Epithelial cell of prostate (primary cell): ENCODE data around the gene CPN1.
"Not testable (repeated sequence)": the region's sequence is repeated elsewhere in the genome, so short reads cannot be mapped to it uniquely, and the experiment has no call there.

Experiments
- DNase-seq: peaks from one replicate; pipeline ENCODE4 v3.0.0-alpha.2; 2011; ENCODE audit warnings: low read depth, low spot score
- H3K27ac ChIP-seq: fragments of 450-650 bp; 2 replicates; pipeline ENCODE4 v1.5.1; 2017; ENCODE audit warnings: mild to moderate bottlenecking

The CPN1 gene

DNA sequence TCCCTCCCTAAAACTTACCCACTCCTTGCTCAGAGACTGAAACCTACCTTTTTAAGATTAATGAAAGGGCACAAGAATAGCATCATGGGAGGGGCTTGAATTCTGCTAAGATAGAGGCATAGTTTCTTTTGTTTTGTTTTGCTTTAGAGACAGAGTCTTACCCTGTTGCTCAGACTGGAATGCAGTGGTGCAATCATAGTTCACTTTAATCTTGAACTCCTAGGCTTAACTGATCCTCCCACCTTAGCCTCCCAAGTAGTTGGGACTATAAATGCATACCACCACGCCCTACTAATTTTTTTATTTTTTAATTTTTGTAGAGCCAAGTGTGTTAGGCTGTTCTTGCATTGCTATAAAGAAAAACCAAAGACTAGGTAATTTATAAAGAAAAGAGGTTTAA is 54.3 kb downstream of the CPN1 start:
- DNase-seq, result no peak
- H3K27ac ChIP-seq, result no peak overlapping the region

DNA sequence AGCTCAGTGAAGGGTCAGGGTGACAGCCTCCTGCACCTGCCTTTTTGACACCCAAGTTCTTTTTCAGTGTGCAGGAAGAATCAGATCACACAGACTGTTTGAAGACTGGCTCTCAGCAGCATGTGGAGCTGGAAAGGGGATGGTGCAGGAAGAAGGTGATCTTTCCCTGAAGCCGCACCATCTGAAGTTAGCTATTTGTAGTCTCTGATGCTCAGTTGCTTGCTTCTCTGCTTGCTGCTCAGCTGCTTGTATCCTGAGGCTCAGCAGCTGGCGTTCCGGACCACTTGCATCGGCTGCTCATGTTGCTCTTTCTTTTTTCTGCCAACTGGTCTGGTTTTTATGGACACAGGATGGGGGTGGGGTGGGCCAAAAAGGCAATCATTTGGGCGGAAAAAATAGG is 56.1 kb downstream of the CPN1 start:
- DNase-seq, result no peak

DNA sequence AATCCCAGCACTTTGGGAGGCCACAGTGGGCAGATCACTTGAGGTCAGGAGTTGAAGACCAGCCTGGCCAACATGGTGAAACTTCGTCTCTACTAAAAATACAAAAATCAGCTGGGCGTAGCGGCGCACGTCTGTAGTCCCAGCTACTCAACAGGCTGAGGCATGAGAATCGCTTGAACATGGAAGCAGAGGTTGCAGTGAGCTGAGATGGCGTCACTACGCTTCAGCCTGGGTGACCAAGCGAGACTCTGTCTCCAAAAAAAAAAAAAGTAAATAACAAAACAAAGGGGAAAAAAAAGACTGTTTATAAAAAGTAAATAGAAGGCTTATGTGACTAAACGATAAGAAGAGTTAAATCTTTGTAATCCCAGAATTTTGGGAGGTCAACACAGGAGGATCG is 56.9 kb downstream of the CPN1 start:
- no peak overlapping the region for H3K27ac ChIP-seq
- DNase-seq, result no peak

More for the DNA sequence above, 56.1 kb downstream of the CPN1 start:
- no peak overlapping the region for H3K27ac ChIP-seq

DNA sequence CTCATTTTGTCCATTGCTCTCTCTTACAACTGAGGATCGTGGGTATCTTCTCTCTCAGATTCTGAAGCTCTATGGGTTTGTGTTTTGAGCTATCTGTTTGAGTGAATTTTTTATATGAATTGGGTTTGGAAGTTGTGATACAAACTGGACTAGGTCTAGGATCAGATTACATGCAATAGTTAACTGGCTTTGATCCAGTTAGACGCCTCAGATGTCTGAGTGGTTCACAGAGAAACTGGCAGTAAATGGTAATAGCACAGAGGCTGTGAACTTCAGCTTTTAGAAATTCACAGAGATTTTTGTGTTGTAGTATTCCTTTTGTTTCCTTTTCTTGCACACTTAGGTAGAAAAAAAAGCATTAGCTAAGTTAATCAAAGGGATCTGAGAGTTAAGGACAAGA is 59.3 kb downstream of the CPN1 start:
- H3K27ac ChIP-seq, result no peak overlapping the region
- no peak for DNase-seq

DNA sequence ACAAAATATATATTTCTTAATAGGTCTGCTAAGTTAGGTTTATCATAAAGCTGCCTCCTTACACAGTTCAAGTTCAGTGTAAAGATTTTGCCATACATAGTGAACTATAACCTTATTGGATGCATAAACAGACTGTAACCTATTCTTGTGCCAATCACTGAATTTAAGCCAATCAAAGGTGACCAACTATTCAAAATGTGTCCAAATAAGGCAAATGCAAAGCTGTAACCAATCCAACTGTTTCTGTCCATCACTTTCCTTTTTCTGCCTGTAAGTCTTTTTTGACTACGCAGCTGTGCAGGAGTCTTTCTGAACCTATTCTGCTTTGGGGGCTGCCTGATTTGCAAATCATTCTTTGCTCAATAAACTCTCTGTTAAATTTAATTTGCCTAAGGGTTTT is 60.3 kb downstream of the CPN1 start:
- no peak overlapping the region for H3K27ac ChIP-seq
- DNase-seq, result no peak

DNA sequence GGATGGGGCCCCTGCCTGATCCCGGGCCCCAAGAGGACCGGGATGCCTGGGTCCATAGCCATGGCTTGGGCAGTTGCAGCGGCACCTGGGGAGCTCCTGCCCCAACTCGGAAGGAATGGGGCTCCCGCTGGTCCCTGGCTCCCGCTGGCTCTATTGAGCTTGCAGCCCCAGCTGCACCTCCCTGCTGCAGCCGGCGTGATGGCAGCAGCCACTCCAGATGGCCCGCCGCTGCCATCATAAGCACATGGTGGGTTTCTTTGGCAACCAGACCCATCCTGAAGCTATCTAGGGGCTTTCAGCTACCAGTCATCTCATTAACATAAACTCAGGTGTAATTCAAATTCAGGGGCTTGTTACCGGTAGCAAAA is 60.8 kb downstream of the CPN1 start:
- no peak for DNase-seq
- no peak overlapping the region for H3K27ac ChIP-seq

DNA sequence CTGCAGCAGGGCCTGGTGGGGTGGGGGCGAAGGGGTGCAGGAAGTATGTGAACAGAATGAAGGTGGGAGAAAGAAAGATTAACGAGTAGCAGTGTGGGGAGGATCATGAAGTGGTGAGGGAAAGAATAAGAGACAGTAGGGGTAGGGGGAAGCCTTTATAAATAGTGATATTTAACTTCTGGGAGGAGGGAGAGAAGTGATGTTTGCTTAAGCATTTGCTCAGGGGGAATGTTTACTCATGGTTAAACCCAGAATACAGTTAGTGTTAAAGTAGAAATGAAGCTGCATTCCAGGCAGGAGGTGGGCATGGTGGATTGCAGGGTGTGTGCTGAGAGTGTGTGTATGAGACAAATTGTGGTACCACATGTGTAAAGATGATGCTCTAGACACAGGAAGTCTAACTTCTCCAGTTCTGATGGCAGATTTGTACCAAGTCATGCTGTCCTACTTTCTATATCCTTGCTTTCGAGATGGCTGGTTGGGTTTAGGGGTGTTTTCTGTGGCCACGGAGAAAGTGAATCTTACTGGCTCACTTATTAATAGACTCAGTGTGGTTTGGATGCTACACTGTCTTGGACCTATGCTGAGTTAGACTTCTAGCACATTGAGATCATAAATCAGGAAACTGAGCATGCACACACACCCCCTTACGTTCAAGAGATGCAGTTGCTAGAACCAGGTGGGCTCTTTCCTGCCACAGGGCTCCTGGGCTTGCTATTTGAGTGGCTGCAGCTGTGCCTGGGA is 61.4 kb downstream of the CPN1 start:
- H3K27ac ChIP-seq, result no peak overlapping the region
- no peak for DNase-seq

DNA sequence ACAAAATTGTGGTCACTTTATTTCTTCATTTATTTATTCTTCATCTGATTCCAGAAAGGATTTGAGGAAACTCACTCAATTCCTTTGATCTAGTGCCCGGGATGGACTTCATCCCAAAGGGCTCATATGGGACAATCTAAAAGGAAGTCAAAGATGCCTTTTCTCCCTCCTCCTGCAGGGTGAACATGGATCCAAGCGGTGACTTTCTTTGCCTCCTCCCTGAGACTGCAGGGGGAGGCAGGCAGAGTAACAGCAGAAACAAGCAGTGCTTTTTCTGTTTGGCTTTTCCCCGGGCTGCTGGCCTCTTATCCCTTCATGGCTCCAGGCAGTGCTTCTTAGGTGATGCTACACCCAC is 61.9 kb downstream of the CPN1 start:
- no peak for DNase-seq

DNA sequence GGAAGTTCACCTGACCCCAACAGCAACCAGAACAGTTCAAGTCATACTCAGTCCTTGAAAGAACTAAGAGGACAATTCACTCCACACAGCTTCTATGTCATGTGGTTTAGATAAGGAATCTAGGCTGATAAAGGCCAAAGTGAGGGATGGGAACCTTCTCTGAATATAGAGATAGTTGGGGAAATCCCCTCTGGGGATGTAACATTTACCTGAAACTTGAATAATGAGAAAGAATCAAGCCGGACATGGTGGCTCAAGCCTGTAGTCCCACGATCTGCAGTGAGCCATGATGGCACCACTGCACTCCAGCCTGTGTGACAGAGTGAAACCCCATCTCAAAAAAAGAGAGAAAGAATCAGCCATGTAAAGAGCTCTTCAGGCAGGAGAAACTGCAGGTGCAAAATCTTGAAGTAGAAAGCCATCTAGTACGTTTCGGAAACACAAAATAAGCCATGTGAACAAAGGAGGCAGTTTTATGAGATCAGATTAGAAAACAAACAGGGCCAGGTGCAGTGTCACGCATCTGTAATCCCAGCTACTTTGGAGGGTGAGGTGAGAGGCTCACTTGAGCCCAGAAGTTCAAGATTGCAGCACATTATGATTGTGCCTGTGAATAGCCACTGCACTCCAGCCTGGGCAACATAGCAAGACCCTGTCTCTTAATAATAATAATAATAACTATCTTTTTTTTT is 67.5 kb downstream of the CPN1 start:
- DNase-seq, result no peak
- H3K27ac ChIP-seq, result no peak overlapping the region

More for the DNA sequence above, 61.9 kb downstream of the CPN1 start:
- no peak overlapping the region for H3K27ac ChIP-seq

DNA sequence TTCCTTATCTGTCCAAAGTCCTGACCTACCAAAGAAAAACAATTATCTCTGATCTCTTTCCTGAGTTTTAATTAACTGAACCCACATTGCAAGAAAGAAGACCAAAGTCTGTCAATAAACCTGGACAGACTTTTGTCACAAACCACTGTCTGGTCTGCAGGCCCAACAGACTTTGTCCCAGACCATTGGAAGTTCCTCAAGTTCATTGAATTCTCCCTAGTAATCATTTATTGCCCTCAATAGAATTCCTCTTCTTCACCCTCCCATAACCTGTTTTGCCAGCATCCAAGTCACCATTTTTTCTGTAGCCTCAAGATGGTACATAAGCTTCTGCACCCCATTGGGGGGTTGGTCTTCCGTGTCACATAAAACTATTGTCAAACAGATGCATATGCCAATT is 68.0 kb downstream of the CPN1 start:
- H3K27ac ChIP-seq, result no peak overlapping the region
- DNase-seq, result no peak

DNA sequence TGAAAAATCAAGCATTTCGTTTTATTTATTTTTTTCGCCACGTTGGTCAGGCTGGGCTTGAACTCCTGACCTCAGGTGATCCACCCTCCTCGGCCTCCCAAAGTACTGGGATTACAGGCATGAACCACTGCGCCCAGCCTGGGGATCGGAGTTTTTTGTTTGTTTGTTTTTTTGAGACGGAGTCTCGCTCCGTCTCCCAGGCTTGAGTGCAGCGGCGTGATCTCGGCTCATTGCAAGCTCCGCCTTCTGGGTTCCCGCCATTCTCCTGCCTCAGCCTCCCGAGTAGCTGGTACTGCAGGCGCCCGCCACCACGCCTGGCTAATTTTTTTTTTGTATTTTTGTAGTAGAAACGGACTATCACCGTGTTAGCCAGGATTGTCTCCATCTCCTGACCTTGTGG is 69.8 kb downstream of the CPN1 start:
- not testable (repeated sequence) for H3K27ac ChIP-seq, DNase-seq

DNA sequence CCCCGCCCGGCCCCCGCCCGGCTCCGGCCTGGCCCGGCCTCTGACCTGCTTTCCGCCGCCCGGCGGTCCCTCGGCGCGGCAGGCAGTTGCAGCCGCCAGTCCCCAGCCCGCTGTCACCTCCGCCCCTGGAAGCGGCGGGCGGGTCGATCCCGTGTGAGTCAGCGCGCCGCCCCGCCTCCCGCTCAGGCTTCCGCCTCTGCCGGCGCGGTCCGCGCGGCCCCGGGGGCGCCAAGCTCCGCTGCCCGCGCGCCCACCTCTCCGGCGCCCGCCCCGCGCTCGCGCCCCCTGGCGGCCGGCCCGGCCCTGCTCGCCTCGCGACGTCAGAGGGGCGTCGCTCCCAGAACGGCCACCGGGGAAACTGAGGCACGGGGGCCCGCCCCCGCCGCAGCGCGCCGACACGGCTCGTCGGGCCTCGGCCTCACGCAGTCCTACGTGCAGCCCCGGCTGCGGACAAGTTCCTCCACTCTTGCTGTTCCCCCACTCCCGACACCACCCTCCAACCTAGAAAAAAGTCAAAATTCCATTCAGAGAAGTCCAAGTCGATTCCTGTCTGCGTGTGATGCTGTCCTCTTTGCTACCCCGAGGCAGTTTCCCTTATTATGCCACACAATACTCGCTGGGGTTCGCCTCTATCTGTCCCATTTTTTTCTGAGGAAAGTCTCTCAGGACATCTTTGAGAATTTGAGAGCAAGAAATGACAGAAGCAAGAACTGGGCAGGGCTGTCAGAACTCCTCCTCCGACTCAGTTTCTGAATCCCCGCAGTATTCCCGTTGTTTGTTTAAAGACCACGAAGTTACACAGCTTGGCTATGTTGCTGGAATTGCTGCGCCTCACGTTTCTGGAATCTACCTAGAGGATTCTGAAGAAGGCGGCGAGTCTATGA is 71.6 kb downstream of the CPN1 start, which contains the start of gene DNMBP:
DNMBP (minus strand) TSS at position 155 of the 884 bp plus-strand sequence. CDS start 37,823 bp downstream, outside the sequence.
- peak within 1 kb of the TSS; percentile 93 for H3K27ac ChIP-seq
- DNase-seq, result no peak

DNA sequence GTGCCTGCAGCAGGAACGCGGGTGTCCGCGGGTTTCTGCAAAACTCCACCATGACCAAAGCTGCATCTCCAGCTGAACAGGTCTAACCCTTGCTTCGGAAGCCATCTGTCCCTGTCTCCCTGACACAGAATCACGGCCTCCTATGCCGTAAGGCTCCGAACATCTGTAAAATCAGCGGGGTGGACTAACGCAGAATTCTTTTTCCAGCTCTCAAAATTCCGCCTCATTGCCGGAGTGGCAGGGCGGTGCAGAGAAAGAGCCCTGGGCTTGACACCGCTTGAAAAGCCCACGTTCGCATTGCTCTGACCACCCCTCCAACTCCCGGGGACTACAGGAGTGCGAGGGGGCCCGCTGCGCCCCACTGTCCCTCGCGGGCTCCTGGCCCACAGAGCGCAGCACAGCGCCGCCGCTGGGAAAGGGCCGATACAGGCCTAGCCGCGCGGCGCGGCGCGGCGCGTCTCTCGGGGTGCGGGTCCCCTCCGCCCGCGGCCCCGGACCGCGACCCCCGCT is 72.3 kb downstream of the CPN1 start:
- DNase-seq, result no peak
- peak overlapping the region; percentile 93 for H3K27ac ChIP-seq

DNA sequence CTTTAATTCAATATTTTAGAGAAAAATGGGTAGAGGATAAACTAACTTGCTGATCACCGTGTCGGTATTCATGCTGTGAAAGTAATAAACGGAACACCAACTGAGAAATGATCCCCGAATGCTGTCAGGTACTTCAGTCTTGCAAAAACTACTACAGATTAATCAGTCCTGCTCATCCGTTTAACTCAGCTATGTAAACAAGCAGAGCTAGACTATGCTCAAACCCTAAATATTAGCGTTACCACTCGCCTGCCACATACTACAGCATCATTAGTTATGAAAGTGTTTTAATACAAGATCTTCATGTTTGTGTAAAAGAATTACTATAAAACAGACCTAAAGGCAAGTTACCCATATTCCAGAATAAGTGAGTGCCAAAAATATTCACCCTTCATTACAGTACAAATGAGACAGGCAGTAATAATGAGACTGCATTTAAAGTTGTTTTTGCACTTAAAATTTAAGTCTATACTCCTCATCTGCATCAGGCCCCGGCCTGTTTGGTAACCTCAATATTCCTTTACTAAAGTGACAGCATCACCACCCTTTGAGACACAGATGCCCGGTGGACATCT is 72.9 kb downstream of the CPN1 start:
- DNase-seq, result no peak
- peak overlapping the region; percentile 93 for H3K27ac ChIP-seq

DNA sequence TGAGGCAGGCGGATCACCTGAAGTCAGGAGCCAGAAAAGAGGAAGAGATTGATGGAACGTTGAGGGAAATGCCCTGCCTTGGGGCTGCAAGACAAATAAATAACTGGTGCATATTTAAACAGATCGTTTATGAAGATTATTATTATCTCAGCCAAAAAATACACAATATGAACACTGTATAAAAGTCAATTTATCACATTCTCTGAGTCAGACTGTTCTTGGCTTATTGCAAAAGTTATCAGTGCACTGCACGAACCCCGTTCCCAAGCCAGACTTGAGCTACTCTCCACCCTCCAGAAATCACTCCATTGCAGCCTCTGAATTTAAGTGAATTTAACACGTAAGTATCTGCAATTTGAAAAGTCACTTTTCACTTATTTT is 73.5 kb downstream of the CPN1 start:
- peak overlapping the region; percentile 93 for H3K27ac ChIP-seq
- DNase-seq, result no peak

DNA sequence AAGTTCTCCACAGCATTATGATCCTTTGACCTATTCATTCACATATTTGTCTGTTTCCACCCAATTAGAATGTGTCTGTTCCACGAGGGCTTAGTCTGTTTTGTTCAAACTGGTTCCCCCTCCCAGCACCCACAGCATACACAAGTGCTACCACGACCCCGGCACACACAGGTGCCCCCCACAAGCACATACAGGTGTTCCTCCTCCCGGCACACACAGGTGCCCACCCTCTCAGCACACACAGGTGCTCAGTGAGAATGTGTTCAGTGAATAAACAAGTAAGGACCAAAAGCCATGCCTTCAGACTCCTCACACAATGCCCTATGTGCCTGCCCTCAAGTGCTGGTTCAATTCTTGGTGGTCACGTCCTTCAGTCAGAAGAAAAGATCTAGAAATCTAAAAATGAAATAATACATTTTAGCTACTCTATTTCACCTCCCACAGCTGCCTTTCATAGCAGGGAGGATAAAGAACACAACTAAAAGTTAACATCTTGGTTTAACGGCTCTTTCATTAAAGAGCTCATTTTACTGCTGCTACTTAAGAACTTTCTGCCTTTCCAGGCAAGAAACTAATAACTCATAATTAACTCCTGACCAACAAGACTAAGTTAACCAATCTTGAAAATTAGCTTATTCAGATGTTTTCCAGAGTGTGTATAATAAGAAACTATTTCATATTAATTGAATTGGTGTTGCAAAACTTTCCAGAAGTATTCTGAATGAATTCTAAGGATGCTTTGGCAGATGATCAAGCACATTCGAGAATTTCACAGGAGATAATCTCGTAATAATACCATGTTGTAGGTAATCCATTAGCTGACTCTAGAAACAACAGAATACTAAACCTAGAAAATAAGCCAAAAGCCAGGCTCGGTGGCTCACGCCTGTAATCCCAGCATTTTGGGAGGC is 74.2 kb downstream of the CPN1 start:
- peak overlapping the region; percentile 93 for H3K27ac ChIP-seq
- no peak for DNase-seq

DNA sequence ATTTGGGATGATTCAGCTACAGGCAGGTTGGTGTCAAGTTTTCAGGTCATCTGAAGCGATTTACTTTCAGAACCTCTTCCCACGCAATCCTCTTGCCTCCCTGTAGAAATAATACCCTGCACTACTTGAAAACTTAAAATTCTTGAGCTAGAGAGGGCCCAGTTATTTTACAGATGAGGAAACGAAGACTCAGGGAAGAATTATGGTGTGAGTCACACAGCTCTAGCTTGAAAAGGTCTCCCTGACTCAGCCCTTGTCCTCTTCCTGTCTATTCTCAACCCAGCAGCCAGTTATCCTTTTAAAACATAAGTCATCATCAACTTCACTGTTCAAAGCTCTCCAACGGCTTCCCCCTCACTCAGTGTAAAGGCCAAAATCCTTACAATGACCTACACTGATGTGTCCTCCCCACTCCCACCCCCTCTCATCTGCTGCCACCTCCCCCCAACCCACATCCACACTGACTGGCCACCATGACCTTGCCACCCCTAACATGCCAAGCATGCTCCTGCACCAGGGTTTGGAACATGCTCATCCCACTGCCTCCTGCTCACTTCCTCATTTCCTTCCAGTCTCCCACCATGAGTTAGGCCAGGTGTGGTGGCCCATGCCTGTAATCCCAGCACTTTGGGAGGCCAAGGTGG is 75.3 kb downstream of the CPN1 start:
- DNase-seq, result peak; percentile 84

DNA sequence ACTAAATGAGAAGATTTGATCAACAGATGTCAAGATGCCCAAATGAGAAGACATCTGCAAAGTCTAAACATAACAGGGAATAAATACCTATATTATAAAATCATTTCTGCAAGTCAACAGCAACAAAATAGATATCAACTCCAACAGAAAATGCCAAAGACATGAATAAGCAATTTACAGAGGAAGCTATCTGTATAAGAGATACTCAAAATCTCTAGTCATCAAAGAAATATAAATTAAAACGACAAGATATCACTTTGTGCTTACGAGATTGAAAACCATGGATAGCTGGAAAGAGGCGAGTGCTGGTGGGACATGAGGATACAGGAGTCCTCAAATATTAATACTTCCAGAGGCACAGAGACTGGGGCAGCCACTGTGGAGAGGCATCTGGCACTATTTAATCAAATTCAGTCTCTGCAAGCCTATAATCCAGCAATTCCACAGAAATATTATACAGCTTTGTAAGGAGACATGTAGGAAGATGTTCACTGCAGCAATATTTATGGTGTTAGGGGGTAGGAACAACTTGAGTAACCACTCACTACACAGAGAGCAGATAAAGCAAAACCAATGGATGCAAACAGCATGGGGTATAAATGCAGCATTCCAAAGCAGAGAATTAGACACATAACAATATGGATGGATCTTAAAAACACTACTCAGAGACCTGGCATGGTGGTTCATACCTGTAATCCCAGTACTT is 76.7 kb downstream of the CPN1 start:
- DNase-seq, result no peak
- H3K27ac ChIP-seq, result peak overlapping the region; percentile 93

More for the DNA sequence above, 75.3 kb downstream of the CPN1 start:
- peak overlapping the region; percentile 93 for H3K27ac ChIP-seq
